GM12878 (cell line): Measurements from ENCODE around the gene NPAS2. TPM values are rescaled to one million over a fixed set of nuclear protein-coding genes. Genes with fewer than 3 reads are reported as not detected.

ENCODE experiments used
- ATAC-seq: fragments of 200-7000 bp; cut with Tn5 transposase; 3 replicates; pipeline ENCODE4 v1.9.1; 2020; ENCODE audit warnings: mild to moderate bottlenecking, moderate library complexity
- BruUV-seq: library from RNA; stranded (reverse); fragments of 400-500 nt; replicated peaks from 2 replicates; lab custom pipeline; 2021; lab: Mats Ljungman, UMichigan
- CTCF ChIA-PET: fragments of 300-600 bp; sonication (Branson Sonifier 250); formaldehyde crosslinking; extraction: SDS; loops from one replicate; lab custom pipeline; 2021; ENCODE audit warnings: inconsistent platforms; lab: Yijun Ruan, JAX
- POLR2A ChIA-PET: fragments of 350-600 bp; formaldehyde crosslinking; extraction: SDS; loops from one replicate; lab custom pipeline; 2021; ENCODE audit warnings: inconsistent platforms; lab: Charles Lee
- RAD21 ChIA-PET: fragments of 300-600 bp; sonication (Branson Sonifier 250); formaldehyde crosslinking; loops from one replicate; lab custom pipeline; 2023; ENCODE audit warnings: antibody characterized with exemption; ENCODE audit not compliant: unreplicated experiment; lab: Charles Lee
- SMC1A ChIA-PET: fragments of 300-600 bp; sonication (Branson Sonifier 250); formaldehyde crosslinking; loops from one replicate; lab custom pipeline; 2023; ENCODE audit not compliant: unreplicated experiment, uncharacterized antibody; lab: Charles Lee
- DNase-seq: peaks from one replicate; pipeline ENCODE4 v3.0.0-alpha.2; 2011; ENCODE audit warnings: low read depth, low spot score
- FAIRE-seq: peaks from 3 replicates; lab custom pipeline; 2011; peaks lifted over from hg19 to GRCh38; lab: Jason Lieb, UNC
- H2AFZ ChIP-seq: 2 replicates; pipeline ENCODE4 v1.6.0; 2011; ENCODE audit warnings: low read depth, low read length, control low read depth; ENCODE audit not compliant: control insufficient read depth
- H3K27ac ChIP-seq: 2 replicates; pipeline ENCODE4 v1.5.1; 2011; ENCODE audit warnings: control low read depth; ENCODE audit not compliant: control insufficient read depth, insufficient read depth
- H3K27me3 ChIP-seq, 2 experiments: replicated peaks in 1 of 2; 2 replicates each; pipeline versions ENCODE4 v1.6.0 to v1.6.1; 2011; ENCODE audit warnings: low read length in 1 of 2; ENCODE audit not compliant: control insufficient read depth in 2 of 2, insufficient read depth in 2 of 2
- H3K36me3 ChIP-seq, 2 experiments: 2 replicates each; pipeline ENCODE4 v1.5.1; 2011; ENCODE audit warnings: low read length in 1 of 2; ENCODE audit not compliant: control insufficient read depth in 2 of 2, insufficient read depth in 2 of 2
- H3K4me1 ChIP-seq: 2 replicates; pipeline ENCODE4 v1.6.1; 2011; ENCODE audit warnings: mild to moderate bottlenecking, low read length, moderate library complexity, mixed read lengths; ENCODE audit not compliant: control insufficient read depth, insufficient read depth
- H3K4me2 ChIP-seq: 2 replicates; pipeline ENCODE4 v1.6.0; 2011; ENCODE audit warnings: control low read depth; ENCODE audit not compliant: control insufficient read depth, insufficient read depth
- H3K4me3 ChIP-seq: fragments of 200-600 bp; sonication (generic); 2 replicates; pipeline ENCODE4 v1.5.1; 2016
- H3K79me2 ChIP-seq: 2 replicates; pipeline ENCODE4 v1.6.0; 2011; ENCODE audit warnings: low read length; ENCODE audit not compliant: control insufficient read depth, insufficient read depth
- H3K9ac ChIP-seq: 2 replicates; pipeline ENCODE4 v1.8.0; 2011; ENCODE audit warnings: low read length, control low read depth, mixed read lengths; ENCODE audit not compliant: control insufficient read depth, insufficient read depth
- H3K9me3 ChIP-seq: replicated peaks from 3 replicates; pipeline ENCODE4 v1.5.1; 2011; ENCODE audit warnings: mild to moderate bottlenecking, low read length; ENCODE audit not compliant: control insufficient read depth, insufficient read depth
- H4K20me1 ChIP-seq: 2 replicates; pipeline ENCODE4 v1.6.0; 2011; ENCODE audit not compliant: control insufficient read depth, insufficient read depth
- BACH1 ChIP-seq: fragments of 450-650 bp; IDR thresholded peaks from 2 replicates; pipeline ENCODE4 v1.6.1; 2017; ENCODE audit warnings: mild to moderate bottlenecking, borderline replicate concordance
- CREM ChIP-seq: IDR thresholded peaks from 2 replicates; pipeline ENCODE4 v1.6.1; 2014; ENCODE audit warnings: antibody characterized with exemption, low read depth
- HDAC6 ChIP-seq: fragments of 200-600 bp; sonication (generic); IDR thresholded peaks from one replicate; pipeline ENCODE4 v1.8.0; 2017; ENCODE audit warnings: antibody characterized with exemption; ENCODE audit not compliant: unreplicated experiment
- MLLT1 ChIP-seq: fragments of 450-650 bp; IDR thresholded peaks from 2 replicates; pipeline ENCODE4 v1.6.1; 2016; ENCODE audit warnings: mild to moderate bottlenecking
- MTA2 ChIP-seq: fragments of 450-650 bp; IDR thresholded peaks from 2 replicates; pipeline ENCODE4 v1.6.1; 2016; ENCODE audit warnings: low read depth, mild to moderate bottlenecking, moderate library complexity
- NFYA ChIP-seq: IDR thresholded peaks from 2 replicates; pipeline ENCODE4 v1.6.1; 2011; ENCODE audit warnings: low read depth, mild to moderate bottlenecking, low read length, improper control_type of control experiment, borderline replicate concordance
- NFYB ChIP-seq: IDR thresholded peaks from 2 replicates; pipeline ENCODE4 v1.6.1; 2011; ENCODE audit warnings: low read depth, mild to moderate bottlenecking, low read length, improper control_type of control experiment, moderate library complexity; ENCODE audit not compliant: insufficient read depth
- NR2F1 ChIP-seq: fragments of 450-650 bp; conservative IDR thresholded peaks from 2 replicates; pipeline ENCODE4 v1.6.1; 2017; ENCODE audit warnings: mild to moderate bottlenecking
- RELA ChIP-seq: fragments of 450-650 bp; IDR thresholded peaks from 2 replicates; pipeline ENCODE4 v1.8.0; 2014; ENCODE audit warnings: borderline replicate concordance; ENCODE audit not compliant: partially characterized antibody
- SREBF1 ChIP-seq: IDR thresholded peaks from 2 replicates; pipeline ENCODE4 v1.6.1; 2012; ENCODE audit warnings: mild to moderate bottlenecking, low read length
- SRF ChIP-seq, 2 experiments: IDR thresholded peaks; 2 replicates each; pipeline ENCODE4 v1.6.1; 2011; ENCODE audit warnings: low read depth in 2 of 2, low read length in 2 of 2, mild to moderate bottlenecking in 1 of 2, moderate library complexity in 1 of 2
- ZBTB4 ChIP-seq: fragments of 450-650 bp; formaldehyde crosslinking; IDR thresholded peaks from 2 replicates; pipeline ENCODE4 v1.4.0; 2022; ENCODE audit warnings: mild to moderate bottlenecking, moderate library complexity
- ZNF384 ChIP-seq: IDR thresholded peaks from 2 replicates; pipeline ENCODE4 v1.6.1; 2012; ENCODE audit warnings: low read depth, mild to moderate bottlenecking, low read length, improper control_type of control experiment, borderline replicate concordance
- WGBS: methylation state at CpG from one replicate; pipeline ENCODE4 v1.1.6; 2016; ENCODE audit warnings: low lambda C conversion rate; ENCODE audit not compliant: insufficient replicate concordance, insufficient coverage; ENCODE audit errors: missing lambda C conversion rate; 5-methylcytosine and 5-hydroxymethylcytosine counted together
- in situ Hi-C: fragments of 300-500 bp; cut with MboI; formaldehyde crosslinking; loops from 9 replicates; pipeline ENCODE4 v1.14.3; 2018; ENCODE audit warnings: mixed read lengths
- intact Hi-C: fragments of 100-400 bp; cut with micrococcal nuclease; formaldehyde crosslinking; loops from one replicate; pipeline ENCODE4 v1.14.2; 2022; ENCODE audit not compliant: unreplicated experiment
- polyA plus RNA-seq, 11 experiments: library from polyadenylated mRNA; depleted of rRNA in 4 of 11; unstranded in 6 of 11; stranded (reverse) in 5 of 11; fragments of >200 nt; fragmentation: Nextera tagmentation in 4 of 11; fragmentation: Illumina TruSeq in 1 of 11; extraction: Ambion mirVana in 4 of 11; extraction: Trizol in 1 of 11; gene quantifications; 1 replicate in 1 of 11; 2 replicates in 10 of 11; pipeline versions ENCODE4 v1.2.1 to v1.2.3, GENCODE V29; 2011 to 2016; ENCODE audit warnings: inconsistent platforms in 2 of 11, missing spikeins in 2 of 11, low read depth in 1 of 11
- total RNA-seq, 4 experiments: library from RNA; depleted of rRNA in 3 of 4; stranded (reverse); fragments of >200 nt in 3 of 4; fragmentation: Illumina TruSeq in 1 of 4; extraction: Trizol in 1 of 4; gene quantifications; 2 replicates each; pipeline versions ENCODE4 v1.2.1 to v1.2.3, GENCODE V29; 2013 to 2021

The NPAS2 gene
- total and polyA plus RNA-seq, 10 of the 15 experiments (the other 5 are each of a cell fraction or from before 2014, with no cell fraction given) = 0.08 TPM; not detected in 9

GRCh38 chr2:100781009-100781325 is 39.0 kb upstream of the NPAS2 start:
- intact Hi-C loops = no loop called here
- Histone ChIP-seq H3K36me3 (no peaks in the 10 kb centered on the region), H3K4me3 (no peak overlapping the region), H3K4me1 (no peaks in the 10 kb centered on the region), H2AFZ (no peak overlapping the region), H3K9me3 (no peaks in the 10 kb centered on the region), H3K9ac (no peak overlapping the region), H3K27ac (no peak overlapping the region), H3K4me2 (no peak overlapping the region), H3K79me2 (no peaks in the 10 kb centered on the region), H4K20me1 (no peaks in the 10 kb centered on the region), H3K27me3 (peaks cover 2 to 3% of the 10 kb centered on the region in 2 experiments; a peak in 3 of 4 replicates)
- BruUV-seq = no TSS peak
- POLR2A ChIA-PET = no interaction called here
- TF ChIP-seq MLLT1 (no peak), MTA2 (no peak), ZBTB4 (no peak), BACH1 (no peak), CREM (no peak), NFYB (no peak), RELA (no peak), SREBF1 (no peak), NFYA (no peak), NR2F1 (no peak), SRF (IDR thresholded peaks at IDR 0.05; ENCODE audit: low read depth in 2 of 2, low read length in 2 of 2) (no peak), ZNF384 (no peak), HDAC6 (no peak)
- CTCF ChIA-PET = no interaction called here
- no peak for ATAC-seq
- in situ Hi-C loops = no loop called here
- RAD21 ChIA-PET = no interaction called here
- SMC1A ChIA-PET = no interaction called here
- WGBS = 0% methylated on average over 1 of the region's 1 CpG
- no peak for DNase-seq
- no peak for FAIRE-seq
